HT-29 (cell line): ENCODE data around the gene ACYP2. TPM values are rescaled to one million over a fixed set of nuclear protein-coding genes. Genes with fewer than 3 reads are reported as not detected.
"Not testable (repeated sequence)": the region's sequence is repeated elsewhere in the genome, so short reads cannot be mapped to it uniquely, and the experiment has no call there.

Experiments used
- DNase-seq: peaks from one replicate; pipeline ENCODE4 v3.0.0-alpha.2; 2015; ENCODE audit warnings: low spot score
- total RNA-seq: library from RNA; depleted of rRNA; stranded (reverse); fragments of >200 nt; shearing (Covaris generic); gene quantifications from 2 replicates; pipeline ENCODE4 v1.2.3, GENCODE V29; 2014

ACYP2 gene
- total RNA-seq, 1 experiment from 2014 or later: 8.4 TPM

- DNase-seq: no peak
Measured at GRCh38 chr2:54097124-54097523, 18.3 kb upstream of the ACYP2 start.

GRCh38 chr2:54099370-54099769 is 16.0 kb upstream of the ACYP2 start:
- no peak for DNase-seq

- no peak for DNase-seq
Measured at GRCh38 chr2:54099829-54100585, 15.4 kb upstream of the ACYP2 start.

- no peak for DNase-seq
Measured at GRCh38 chr2:54100772-54101171, 14.6 kb upstream of the ACYP2 start.

GRCh38 chr2:54103454-54104314 is 11.7 kb upstream of the ACYP2 start:
- DNase-seq: peak; percentile 82

- DNase-seq: peak; percentile 67
Measured at GRCh38 chr2:54106631-54107454, 8.6 kb upstream of the ACYP2 start.

GRCh38 chr2:54107455-54107764 is 8.0 kb upstream of the ACYP2 start:
- no peak for DNase-seq

- no peak for DNase-seq
Measured at GRCh38 chr2:54107903-54108615, 7.4 kb upstream of the ACYP2 start.

GRCh38 chr2:54109848-54110247 is 5.6 kb upstream of the ACYP2 start:
- DNase-seq: no peak

- not testable (repeated sequence) for DNase-seq
Measured at GRCh38 chr2:54114479-54114878, 936 bp upstream of the ACYP2 start.

- DNase-seq: no peak
Measured at GRCh38 chr2:54114936-54115283, 505 bp upstream of the ACYP2 start.

GRCh38 chr2:54116598-54116997 is 1.2 kb downstream of the ACYP2 start:
- peak; percentile 10 for DNase-seq

GRCh38 chr2:54120950-54121349 is 5.5 kb downstream of the ACYP2 start:
- DNase-seq: no peak

- DNase-seq: no peak
Measured at GRCh38 chr2:54122171-54122935, 6.9 kb downstream of the ACYP2 start.

GRCh38 chr2:54122939-54123338 is 7.5 kb downstream of the ACYP2 start:
- DNase-seq: peak; percentile 11

GRCh38 chr2:54127174-54127573 is 11.8 kb downstream of the ACYP2 start:
- not testable (repeated sequence) for DNase-seq

- DNase-seq: no peak
Measured at GRCh38 chr2:54133056-54133455, 17.6 kb downstream of the ACYP2 start.

GRCh38 chr2:54139210-54139609 is 23.8 kb downstream of the ACYP2 start:
- no peak for DNase-seq

- DNase-seq: no peak
Measured at GRCh38 chr2:54143780-54144179, 28.4 kb downstream of the ACYP2 start.

GRCh38 chr2:54148391-54148790 is 33.0 kb downstream of the ACYP2 start:
- DNase-seq: no peak
